Measurements from ENCODE around the gene TBC1D8.
"Not testable (repeated sequence)": the region's sequence is repeated elsewhere in the genome, so short reads cannot be mapped to it uniquely, and the experiment has no call there.

GRCh38 chr2:101167532-101167931 is 16.4 kb upstream of the TBC1D8 start:
- not testable (repeated sequence) for TF ChIP-seq YY1 (IDR thresholded peaks at IDR 0.05; ENCODE audit: insufficient read depth, insufficient read length); ZNF274 (IDR thresholded peaks at IDR 0.05; ENCODE audit: low read depth, low read length)

Data from NT2/D1 (cell line).